Calu3 (cell line): ENCODE data around the gene TLX1. TPM values are rescaled to one million over a fixed set of nuclear protein-coding genes. Genes with fewer than 3 reads are reported as not detected.

ENCODE experiments used
- BruUV-seq: library from RNA; stranded (reverse); fragments of 400-500 nt; replicated peaks from 2 replicates; lab custom pipeline; 2021; lab: Mats Ljungman, UMichigan
- CTCF ChIA-PET: fragments of 300-600 bp; sonication (Branson Sonifier 250); formaldehyde crosslinking; loops from one replicate; lab custom pipeline; 2022; ENCODE audit warnings: antibody characterized with exemption; lab: Charles Lee
- DNase-seq: peaks from one replicate; pipeline ENCODE4 v3.0.0; 2022
- H3K27ac Mint-ChIP-seq: one replicate; pipeline ENCODE4 v1.8.0; 2022; ENCODE audit warnings: mixed read lengths; ENCODE audit not compliant: unreplicated experiment
- H3K27me3 Mint-ChIP-seq: one replicate; pipeline ENCODE4 v1.8.0; 2022; ENCODE audit warnings: mixed read lengths; ENCODE audit not compliant: unreplicated experiment
- H3K36me3 Mint-ChIP-seq: one replicate; pipeline ENCODE4 v1.8.0; 2022; ENCODE audit warnings: mild to moderate bottlenecking, moderate library complexity, mixed read lengths; ENCODE audit not compliant: insufficient read depth, unreplicated experiment
- H3K4me1 Mint-ChIP-seq: one replicate; pipeline ENCODE4 v1.8.0; 2022; ENCODE audit warnings: mild to moderate bottlenecking, low read depth, mixed read lengths; ENCODE audit not compliant: unreplicated experiment
- H3K4me3 Mint-ChIP-seq: one replicate; pipeline ENCODE4 v1.8.0; 2022; ENCODE audit warnings: mild to moderate bottlenecking, low read depth, moderate library complexity, mixed read lengths; ENCODE audit not compliant: unreplicated experiment
- H3K9me3 Mint-ChIP-seq: one replicate; pipeline ENCODE4 v1.8.0; 2022; ENCODE audit warnings: low read depth, mixed read lengths; ENCODE audit not compliant: unreplicated experiment
- CTCF ChIP-seq: fragments of 200-600 bp; IDR thresholded peaks from one replicate; pipeline ENCODE4 v1.8.0; 2022; ENCODE audit warnings: antibody characterized with exemption; ENCODE audit not compliant: unreplicated experiment
- intact Hi-C: fragments of 100-400 bp; cut with micrococcal nuclease; formaldehyde crosslinking; loops from one replicate; pipeline ENCODE4 v1.10.0; 2022; ENCODE audit not compliant: unreplicated experiment
- total RNA-seq: library from RNA; stranded (reverse); gene quantifications from 2 replicates; pipeline ENCODE4 v1.2.3, GENCODE V29; 2022

The TLX1 gene
- total RNA-seq, 1 experiment from 2014 or later: not detected

GRCh38 chr10:101112799-101113594, 18.1 kb upstream of the TLX1 start:
- BruUV-seq: no TSS peak
- no peak for DNase-seq
- Mint-ChIP-seq H3K27me3 (peaks cover 31% of the 10 kb centered on the region), H3K4me3 (no peak overlapping the region), H3K4me1 (no peaks in the 10 kb centered on the region), H3K27ac (no peak overlapping the region), H3K9me3 (no peaks in the 10 kb centered on the region), H3K36me3 (peaks cover 4% of the 10 kb centered on the region)
- CTCF ChIA-PET: no interaction called here
- intact Hi-C loops: no loop called here
- no peak for TF ChIP-seq CTCF

- no peak for DNase-seq
- Mint-ChIP-seq H3K27ac (no peak overlapping the region), H3K27me3 (peaks cover 31% of the 10 kb centered on the region), H3K9me3 (no peaks in the 10 kb centered on the region), H3K4me1 (no peaks in the 10 kb centered on the region), H3K4me3 (no peak overlapping the region), H3K36me3 (peaks cover 4% of the 10 kb centered on the region)
- CTCF ChIA-PET: no interaction called here
- no TSS peak for BruUV-seq
- intact Hi-C loops: no loop called here
- no peak for TF ChIP-seq CTCF
Observed at GRCh38 chr10:101113890-101114403, 17.2 kb upstream of the TLX1 start.

GRCh38 chr10:101114646-101115045, 16.5 kb upstream of the TLX1 start:
- TF ChIP-seq CTCF: no peak
- Mint-ChIP-seq H3K4me1 (no peaks in the 10 kb centered on the region), H3K36me3 (peaks cover 4% of the 10 kb centered on the region), H3K27ac (no peak overlapping the region), H3K9me3 (no peaks in the 10 kb centered on the region), H3K27me3 (peaks cover 31% of the 10 kb centered on the region), H3K4me3 (no peak overlapping the region)
- BruUV-seq: no TSS peak
- CTCF ChIA-PET: no interaction called here
- intact Hi-C loops: no loop called here
- DNase-seq: no peak

GRCh38 chr10:101116754-101117153, 14.3 kb upstream of the TLX1 start:
- no peaks in the 10 kb centered on the region for H3K9me3 Mint-ChIP-seq
- TF ChIP-seq CTCF: no peak
- H3K27ac Mint-ChIP-seq: no peak overlapping the region
- H3K4me3 Mint-ChIP-seq: no peak overlapping the region
- peaks cover 46% of the 10 kb centered on the region for H3K27me3 Mint-ChIP-seq
- H3K4me1 Mint-ChIP-seq: peaks cover 10% of the 10 kb centered on the region
- no TSS peak for BruUV-seq
- intact Hi-C loops: no loop called here
- H3K36me3 Mint-ChIP-seq: peaks cover 5% of the 10 kb centered on the region
- no peak for DNase-seq
- CTCF ChIA-PET: interaction anchor here (1.1 kb wide), 1 partner anchor 25 kb away, joined by 3 read pairs; no protein-coding TSS in a partner anchor
